ENCODE measurements around the gene OASL. TPM values are rescaled to one million over a fixed set of nuclear protein-coding genes. Genes with fewer than 3 reads are reported as not detected.

OASL gene
- total RNA-seq, 1 donor from 2014 or later: 21.1 TPM

- Histone ChIP-seq H3K4me1 (no peaks in the 10 kb centered on the region), H3K27ac (no peak overlapping the region), H3K4me3 (no peak overlapping the region), H3K36me3 (no peaks in the 10 kb centered on the region), H3K27me3 (ENCODE audit: low read depth) (peaks cover 4% of the 10 kb centered on the region), H3K9me3 (no peaks in the 10 kb centered on the region)
- no peak for ATAC-seq
- no peak for DNase-seq
- TF ChIP-seq CTCF (IDR thresholded peaks at IDR 0.05): no peak
- intact Hi-C loops (cut with DNase I): no loop called here
Observed at GRCh38 chr12:120994589-120995337, 44.3 kb downstream of the OASL start.

DNA sequence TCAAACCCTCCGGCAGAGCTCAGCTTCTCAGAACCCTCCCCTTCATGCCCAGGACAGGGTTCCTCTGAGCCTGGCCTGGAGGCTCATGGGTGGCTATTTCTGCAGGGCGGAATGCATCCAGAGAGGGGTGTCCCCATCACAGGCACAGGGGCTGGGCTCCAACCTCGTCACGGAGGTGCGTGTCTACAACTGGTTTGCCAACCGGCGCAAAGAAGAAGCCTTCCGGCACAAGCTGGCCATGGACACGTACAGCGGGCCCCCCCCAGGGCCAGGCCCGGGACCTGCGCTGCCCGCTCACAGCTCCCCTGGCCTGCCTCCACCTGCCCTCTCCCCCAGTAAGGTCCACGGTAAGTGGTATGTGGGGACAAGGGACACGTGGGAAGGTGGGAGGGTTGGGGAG lies 45.0 kb downstream of the OASL start:
- intact Hi-C loops (cut with DNase I): no loop called here
- Histone ChIP-seq H3K36me3 (no peaks in the 10 kb centered on the region), H3K9me3 (no peaks in the 10 kb centered on the region), H3K27ac (no peak overlapping the region), H3K27me3 (ENCODE audit: low read depth) (peaks cover 4% of the 10 kb centered on the region), H3K4me3 (no peak overlapping the region), H3K4me1 (no peaks in the 10 kb centered on the region)
- peak; percentile 25 for DNase-seq
- ATAC-seq: no peak
- no peak for TF ChIP-seq CTCF (IDR thresholded peaks at IDR 0.05)

DNA sequence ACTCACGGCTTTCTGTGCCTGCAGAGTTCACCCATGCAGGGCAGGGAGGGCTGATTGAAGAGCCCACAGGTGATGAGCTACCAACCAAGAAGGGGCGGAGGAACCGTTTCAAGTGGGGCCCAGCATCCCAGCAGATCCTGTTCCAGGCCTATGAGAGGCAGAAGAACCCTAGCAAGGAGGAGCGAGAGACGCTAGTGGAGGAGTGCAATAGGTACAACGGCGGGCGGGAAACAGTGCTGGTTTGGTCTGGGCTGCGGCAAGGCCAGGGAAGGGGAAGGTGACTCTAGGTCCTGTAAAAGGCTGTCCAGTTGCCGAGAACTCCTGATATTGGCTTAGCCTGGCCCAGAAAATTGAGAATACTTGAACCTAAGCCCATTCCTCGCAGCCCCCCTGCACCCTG lies 45.5 kb downstream of the OASL start:
- Histone ChIP-seq H3K9me3 (no peaks in the 10 kb centered on the region), H3K27me3 (ENCODE audit: low read depth) (peaks cover 4% of the 10 kb centered on the region), H3K36me3 (no peaks in the 10 kb centered on the region), H3K4me1 (no peaks in the 10 kb centered on the region), H3K4me3 (no peak overlapping the region), H3K27ac (no peak overlapping the region)
- TF ChIP-seq CTCF (IDR thresholded peaks at IDR 0.05): no peak
- ATAC-seq: no peak
- DNase-seq: peak; percentile 12
- intact Hi-C loops (cut with DNase I): no loop called here

GRCh38 chr12:120992989-120993388 lies 46.1 kb downstream of the OASL start:
- intact Hi-C loops (cut with DNase I): no loop called here
- ATAC-seq: no peak
- peaks cover 4% of the 10 kb centered on the region for H3K27me3 ChIP-seq (ENCODE audit: low read depth)
- H3K9me3 ChIP-seq: no peaks in the 10 kb centered on the region
- DNase-seq: no peak
- no peaks in the 10 kb centered on the region for H3K4me1 ChIP-seq
- no peak for TF ChIP-seq CTCF (IDR thresholded peaks at IDR 0.05)
- no peak overlapping the region for H3K4me3 ChIP-seq
- H3K36me3 ChIP-seq: no peaks in the 10 kb centered on the region
- H3K27ac ChIP-seq: no peak overlapping the region

DNA sequence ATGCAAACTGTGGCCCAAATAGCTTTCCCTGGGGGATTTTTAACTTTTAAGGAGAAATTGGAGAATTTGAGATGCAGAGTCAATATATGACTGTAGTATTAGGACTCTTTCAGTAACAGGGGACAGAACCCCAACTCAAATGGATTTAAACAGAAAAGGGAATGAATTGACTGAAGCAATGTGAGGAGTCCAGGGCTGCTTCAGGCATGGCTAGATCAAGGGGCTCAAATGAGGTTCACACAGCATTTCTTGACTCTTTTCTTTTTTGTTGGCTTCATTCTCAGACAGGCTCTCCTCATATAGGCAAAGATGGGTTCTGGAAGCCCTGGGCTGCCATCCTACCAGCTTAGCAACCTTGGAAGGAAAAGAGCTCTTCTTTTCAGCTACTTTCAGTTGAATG lies 47.1 kb downstream of the OASL start:
- H3K27ac ChIP-seq: no peak overlapping the region
- peaks cover 4% of the 10 kb centered on the region for H3K27me3 ChIP-seq (ENCODE audit: low read depth)
- no peak for DNase-seq
- TF ChIP-seq CTCF (IDR thresholded peaks at IDR 0.05): no peak
- intact Hi-C loops (cut with DNase I): no loop called here
- no peaks in the 10 kb centered on the region for H3K9me3 ChIP-seq
- H3K4me3 ChIP-seq: no peak overlapping the region
- no peaks in the 10 kb centered on the region for H3K4me1 ChIP-seq
- ATAC-seq: no peak
- H3K36me3 ChIP-seq: no peaks in the 10 kb centered on the region
